Measurements from ENCODE around the gene KHSRP.

DNA sequence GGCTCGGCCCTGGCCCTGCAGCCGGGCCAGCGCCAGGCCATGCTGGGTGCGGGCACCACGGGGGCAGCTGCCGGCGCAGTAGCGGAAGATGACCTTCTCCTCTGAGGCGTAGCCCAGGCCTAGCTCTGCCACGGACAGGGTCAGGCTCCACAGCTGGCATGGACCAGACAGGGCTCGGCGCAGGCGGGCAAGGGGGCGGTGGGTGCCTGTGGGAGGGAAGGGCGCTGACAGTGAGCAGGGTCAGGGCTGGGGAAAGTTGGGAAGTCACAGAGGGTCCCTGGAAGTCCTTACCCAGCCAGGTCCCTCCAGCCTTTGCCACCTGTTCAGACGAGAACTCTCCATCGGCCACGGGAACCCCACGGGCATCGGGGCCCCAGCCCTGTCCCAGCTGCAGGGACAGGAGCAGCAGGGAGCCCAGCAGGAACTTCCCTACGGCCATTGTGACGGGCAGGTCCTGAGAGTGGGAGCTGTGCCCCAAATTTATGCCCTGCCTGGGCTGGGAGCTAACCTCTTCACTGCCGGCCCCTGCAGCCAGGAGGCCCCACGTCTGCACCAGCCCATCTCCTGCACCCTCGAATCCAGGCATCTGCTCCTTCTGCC lies 49.1 kb downstream of the KHSRP start, which contains the start of gene PSPN:
- no peak for TF ChIP-seq POLR2A (IDR thresholded peaks at IDR 0.05)
- TF ChIP-seq, protein P1, sequence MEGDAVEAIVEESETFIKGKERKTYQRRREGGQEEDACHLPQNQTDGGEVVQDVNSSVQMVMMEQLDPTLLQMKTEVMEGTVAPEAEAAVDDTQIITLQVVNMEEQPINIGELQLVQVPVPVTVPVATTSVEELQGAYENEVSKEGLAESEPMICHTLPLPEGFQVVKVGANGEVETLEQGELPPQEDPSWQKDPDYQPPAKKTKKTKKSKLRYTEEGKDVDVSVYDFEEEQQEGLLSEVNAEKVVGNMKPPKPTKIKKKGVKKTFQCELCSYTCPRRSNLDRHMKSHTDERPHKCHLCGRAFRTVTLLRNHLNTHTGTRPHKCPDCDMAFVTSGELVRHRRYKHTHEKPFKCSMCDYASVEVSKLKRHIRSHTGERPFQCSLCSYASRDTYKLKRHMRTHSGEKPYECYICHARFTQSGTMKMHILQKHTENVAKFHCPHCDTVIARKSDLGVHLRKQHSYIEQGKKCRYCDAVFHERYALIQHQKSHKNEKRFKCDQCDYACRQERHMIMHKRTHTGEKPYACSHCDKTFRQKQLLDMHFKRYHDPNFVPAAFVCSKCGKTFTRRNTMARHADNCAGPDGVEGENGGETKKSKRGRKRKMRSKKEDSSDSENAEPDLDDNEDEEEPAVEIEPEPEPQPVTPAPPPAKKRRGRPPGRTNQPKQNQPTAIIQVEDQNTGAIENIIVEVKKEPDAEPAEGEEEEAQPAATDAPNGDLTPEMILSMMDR (IDR thresholded peaks at IDR 0.05): no peak

Measured in lower leg skin (tissue), 3 donors.